Left renal cortex interstitium (tissue), 4 donors: ENCODE data around the gene FLOT2. TPM values are rescaled to one million over a fixed set of nuclear protein-coding genes. Genes with fewer than 3 reads are reported as not detected.
"Not testable (repeated sequence)": the region's sequence is repeated elsewhere in the genome, so short reads cannot be mapped to it uniquely, and the experiment has no call there.

Experiments used
- DNase-seq, 4 donors: peaks; one replicate each; pipeline ENCODE4 v3.0.0-alpha.2; 2013; ENCODE audit warnings: low read depth in 4 of 4, low spot score in 2 of 4, missing footprints in 1 of 4
- polyA plus RNA-seq, 4 donors: library from polyadenylated mRNA; unstranded; fragments of 120-200 nt; gene quantifications; one replicate each; pipeline ENCODE4 v1.2.1, GENCODE V29; 2013; ENCODE audit not compliant: insufficient read length in 4 of 4

FLOT2 gene
- polyA plus RNA-seq, 4 donors: 84.9 to 107 (median 96.9) TPM

DNA sequence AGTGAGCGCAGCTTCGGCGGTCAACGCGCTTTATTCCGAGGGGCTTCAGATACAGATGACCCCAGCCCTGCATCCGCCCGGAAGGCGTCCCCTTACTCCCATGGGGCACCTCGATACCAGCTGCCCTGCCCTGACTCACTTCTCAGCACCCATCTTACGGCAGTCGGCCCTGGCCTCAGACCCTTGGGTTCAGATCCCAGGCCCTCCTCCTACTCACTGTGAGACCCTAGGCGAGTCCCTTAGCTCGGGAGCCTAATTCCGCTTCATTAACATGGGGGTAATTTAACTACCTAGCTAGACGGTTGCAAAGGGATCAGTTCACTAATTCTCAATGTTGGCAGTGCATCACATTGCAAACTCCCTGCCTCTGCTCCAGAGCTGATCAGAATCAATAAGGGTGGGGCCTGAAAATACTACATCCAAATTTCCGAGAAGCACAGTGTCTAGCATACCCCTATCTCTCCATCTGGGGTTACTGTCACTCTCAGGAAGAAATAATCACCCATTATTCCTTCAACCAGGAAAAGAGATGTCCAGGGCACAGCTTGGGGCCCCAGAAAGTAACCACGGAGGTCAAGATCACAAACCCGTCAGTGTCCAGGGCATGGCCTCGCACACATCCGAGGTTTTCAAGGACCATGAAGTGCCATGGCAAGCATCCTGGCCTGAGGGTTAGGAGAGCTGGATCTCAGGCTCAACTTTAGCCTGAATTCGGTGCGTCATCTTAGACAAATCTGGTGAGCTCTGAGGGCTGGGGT lies 415 bp upstream of the FLOT2 start:
- no peak for DNase-seq

DNA sequence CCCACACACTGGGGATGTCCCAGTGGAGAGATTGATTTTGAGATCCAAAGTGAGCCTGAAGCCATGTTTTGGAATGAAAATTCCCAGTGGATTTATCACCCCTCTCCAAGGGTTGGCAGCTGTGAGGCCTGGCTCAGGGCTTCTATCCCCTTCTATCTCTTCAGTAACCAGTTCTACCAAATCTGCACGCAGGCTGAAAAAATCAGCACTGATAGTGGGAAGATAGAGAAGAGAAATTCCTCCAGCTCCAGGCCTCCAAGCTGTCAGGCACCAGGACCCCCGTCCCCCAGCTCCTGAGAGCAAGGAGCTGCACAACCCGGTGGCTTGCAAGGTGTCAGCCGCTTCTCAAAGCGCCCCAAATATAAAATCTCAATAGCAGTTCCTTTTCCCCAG lies 1.0 kb downstream of the FLOT2 start:
- DNase-seq: no peak

DNA sequence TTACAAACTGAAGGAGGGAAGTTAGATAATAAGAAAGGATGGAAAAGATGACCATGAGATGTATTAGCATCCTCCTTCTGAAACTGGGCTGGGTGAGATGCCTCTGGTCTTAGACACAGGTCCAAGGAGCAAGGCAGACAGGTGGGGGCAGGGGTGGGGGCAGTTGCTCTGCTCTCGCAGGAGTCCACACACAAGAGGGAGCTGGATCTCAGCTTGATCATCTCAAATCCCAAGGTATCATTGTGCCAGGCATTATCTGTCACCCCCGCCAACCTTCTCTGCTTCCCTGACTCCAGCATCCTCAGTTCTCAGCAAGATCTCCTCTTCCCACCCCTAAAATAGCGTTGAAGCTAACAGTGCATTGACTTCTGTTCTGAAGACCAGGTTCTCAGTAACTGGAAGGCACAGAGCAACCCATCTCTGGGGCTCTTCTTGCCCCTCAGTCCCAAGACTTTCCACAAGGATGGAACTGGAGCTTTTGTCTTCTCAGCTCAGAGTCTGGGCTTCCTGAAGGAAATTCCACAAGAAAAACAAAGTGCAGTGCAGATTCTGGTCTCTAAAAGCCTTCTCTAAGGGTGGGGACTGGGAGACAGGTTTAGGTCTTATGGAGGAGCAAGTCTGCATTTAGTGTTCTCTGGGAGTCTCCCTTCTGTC lies 1.6 kb downstream of the FLOT2 start:
- DNase-seq: no peak

DNA sequence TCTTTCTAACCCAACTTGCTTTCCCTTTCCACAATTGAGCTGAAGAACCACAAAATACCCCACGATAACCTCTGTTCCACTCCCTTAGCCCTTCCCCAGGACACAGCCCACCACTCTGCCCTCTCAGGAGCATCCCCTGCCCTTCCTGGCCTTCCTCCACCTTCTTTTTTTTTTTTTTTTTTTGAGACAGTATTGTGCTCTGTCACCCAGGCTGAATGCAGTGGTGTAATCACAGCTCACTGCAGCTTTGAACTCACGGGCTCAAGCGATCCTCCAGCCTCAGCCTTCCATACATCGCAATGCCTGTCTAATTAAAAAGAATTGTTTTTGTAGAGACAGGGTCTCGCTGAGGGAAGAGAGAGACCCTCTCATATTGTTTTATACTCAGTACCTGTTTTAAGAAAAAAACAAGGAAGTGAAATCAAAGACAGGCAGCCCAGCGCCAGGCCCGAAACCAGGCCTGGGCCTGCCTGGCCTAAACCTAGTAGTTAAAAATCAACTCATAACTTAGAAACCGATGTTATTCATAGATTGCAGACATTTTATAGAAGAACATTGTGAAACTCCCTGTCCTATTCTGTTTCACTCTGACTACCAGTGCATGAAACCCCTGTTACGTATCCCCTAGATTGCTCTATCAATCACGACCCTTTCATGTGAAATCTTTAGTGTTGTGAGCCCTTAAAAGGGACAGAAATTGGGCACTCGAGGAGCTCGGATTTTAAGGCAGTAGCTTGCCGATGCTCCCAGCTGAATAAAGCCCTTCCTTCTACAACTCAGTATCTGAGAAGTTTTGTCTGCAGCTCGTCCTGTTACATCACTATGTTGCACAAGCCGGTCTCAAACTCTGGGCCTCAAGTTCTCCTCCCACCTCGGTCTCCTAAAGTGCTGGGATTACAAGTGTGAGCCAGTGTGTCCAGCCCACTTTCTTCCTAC lies 4.0 kb downstream of the FLOT2 start:
- not testable (repeated sequence) for DNase-seq

DNA sequence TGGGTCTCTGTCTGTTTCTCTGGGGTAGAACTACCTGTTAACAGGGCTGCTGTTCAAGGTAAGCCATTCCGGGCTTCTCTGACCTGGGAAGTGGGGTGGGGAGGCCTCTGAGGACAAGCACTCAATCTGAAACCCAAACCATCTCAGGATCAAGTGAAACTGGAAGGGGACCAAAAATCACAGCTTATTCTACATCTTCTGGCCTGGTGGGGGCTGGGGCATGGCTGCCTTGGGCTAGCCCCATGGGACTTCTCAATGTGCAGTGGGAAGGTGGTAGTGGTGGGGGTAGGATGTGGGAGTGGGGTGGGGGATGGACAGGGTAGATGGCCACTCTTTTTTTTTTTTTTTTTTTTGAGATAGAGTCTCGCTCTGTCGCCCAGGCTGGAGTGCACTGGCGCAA lies 5.5 kb downstream of the FLOT2 start:
- no peak for DNase-seq

DNA sequence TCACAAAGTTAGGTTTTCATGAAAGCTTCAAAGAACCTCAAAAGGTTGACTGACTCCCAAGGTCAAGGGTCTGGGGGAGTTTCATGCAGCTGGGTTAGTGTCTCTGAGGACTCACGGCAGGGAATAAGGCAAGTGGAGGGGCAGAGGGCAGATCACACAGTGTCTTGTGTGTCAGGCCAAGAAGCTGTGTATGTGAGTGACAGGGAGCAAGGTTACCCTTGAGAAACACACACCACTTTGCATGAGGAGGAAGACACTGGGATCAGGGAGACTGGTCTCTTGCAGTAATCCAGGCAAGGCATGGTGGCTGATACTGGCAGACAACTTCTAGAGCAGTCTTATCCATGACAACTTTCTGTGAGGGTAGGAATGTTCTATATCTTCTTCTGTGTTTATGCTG lies 6.3 kb downstream of the FLOT2 start:
- DNase-seq: no peak

DNA sequence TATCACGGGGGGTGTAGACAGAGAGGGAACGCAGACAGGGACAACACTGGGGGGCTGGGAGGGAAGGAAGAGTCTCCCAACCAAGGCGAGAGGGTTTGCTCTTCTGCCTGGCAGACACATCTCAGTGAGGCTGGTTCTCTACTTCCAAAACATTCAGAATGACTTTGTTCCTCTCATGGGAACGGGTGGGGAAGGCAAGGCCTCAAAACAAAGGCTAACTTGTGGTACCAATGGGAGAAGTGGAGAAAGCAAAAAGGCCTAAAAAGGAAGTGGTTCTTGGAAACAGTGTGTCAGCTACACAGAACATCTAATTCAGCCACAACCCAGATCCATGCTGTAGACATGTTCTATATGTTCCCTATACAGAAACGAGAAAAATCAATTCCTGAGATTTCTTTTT lies 7.5 kb downstream of the FLOT2 start:
- DNase-seq: no peak

DNA sequence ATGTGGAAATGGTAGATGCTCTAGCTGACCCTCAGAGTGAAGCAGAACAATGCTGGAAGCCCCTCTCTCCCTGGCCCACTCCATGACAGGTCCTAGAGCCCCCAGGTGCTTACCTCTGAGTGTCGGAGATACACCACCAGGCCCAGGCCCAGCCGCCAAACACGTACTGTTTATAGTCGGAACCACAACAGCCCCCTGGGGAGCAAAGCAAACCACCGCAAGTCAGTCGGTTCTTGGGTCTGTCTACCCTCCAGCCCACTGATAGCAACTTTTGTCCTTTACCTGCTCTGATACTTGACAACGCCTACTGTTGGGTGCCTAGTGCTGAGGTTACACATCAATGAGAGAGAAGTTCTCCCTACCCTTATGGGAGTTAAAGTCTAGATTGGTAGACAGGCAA lies 8.7 kb downstream of the FLOT2 start:
- DNase-seq: no peak

DNA sequence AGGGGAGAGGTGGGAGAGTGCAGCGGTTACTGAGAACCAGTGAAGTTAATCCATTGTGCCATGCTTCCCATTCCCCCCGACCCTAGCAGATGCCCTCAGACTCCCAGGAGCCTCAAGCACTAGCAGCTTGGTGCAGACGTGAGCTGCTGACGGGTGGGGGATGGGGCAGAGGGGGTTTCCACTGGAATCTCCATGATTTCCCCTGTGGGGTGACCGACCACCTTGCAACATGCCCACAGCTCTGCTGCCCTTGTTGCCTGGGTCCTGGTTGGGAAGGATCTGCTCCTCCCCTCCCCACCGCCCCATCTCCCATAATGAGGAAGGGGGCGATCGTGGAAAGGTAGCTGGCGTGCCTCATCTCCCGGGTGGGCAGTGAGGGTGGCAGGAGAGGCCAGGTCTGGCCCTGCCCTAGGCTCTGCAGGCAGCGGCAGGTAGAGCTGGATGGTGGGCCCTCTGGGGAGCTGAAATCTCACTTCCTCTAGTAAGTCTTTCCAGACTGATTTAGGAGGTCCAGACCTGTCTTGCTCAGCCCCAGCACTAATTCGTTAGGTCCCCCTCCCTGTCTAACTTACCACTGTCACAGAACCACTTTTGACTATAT lies 9.6 kb downstream of the FLOT2 start:
- DNase-seq: no peak

DNA sequence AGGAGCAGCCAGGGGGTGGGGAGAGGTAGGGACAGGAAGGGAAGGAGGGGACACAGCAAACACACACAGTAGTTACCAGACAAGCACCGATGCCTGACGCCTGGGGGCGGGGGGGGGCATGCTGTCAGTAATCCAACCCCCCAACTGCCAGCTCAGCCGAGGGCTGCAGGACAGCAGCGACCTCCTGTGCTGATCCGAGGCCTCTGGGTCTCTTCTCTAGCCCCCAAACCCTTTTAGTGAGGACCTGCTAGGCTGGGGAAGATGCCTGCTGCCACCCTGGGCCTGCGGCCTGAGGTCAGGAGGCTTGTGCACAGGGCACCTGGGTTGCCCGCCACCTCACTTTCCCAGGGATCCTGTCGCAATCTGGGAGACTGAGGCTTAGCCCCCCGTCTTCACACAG lies 11.6 kb downstream of the FLOT2 start:
- DNase-seq: no peak

DNA sequence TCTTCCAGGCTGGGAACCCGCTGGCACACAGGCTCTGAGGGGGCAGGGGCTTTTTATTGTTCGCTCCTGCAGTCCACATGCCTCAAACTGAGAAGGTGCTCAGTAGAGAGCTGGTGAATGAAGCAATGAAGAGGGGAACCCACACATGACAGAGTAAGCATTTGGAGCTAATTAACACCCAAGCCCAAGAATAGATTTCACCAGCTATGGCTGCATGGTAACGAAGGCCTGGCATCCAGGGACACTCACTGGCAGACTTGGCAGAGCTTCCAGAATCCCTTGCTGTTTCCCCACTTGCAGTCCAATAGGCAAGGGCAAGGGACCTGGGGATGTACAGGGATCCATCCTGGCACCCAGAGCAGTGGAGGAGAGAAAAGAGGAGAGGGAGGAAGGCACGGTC lies 12.2 kb downstream of the FLOT2 start:
- DNase-seq: no peak

DNA sequence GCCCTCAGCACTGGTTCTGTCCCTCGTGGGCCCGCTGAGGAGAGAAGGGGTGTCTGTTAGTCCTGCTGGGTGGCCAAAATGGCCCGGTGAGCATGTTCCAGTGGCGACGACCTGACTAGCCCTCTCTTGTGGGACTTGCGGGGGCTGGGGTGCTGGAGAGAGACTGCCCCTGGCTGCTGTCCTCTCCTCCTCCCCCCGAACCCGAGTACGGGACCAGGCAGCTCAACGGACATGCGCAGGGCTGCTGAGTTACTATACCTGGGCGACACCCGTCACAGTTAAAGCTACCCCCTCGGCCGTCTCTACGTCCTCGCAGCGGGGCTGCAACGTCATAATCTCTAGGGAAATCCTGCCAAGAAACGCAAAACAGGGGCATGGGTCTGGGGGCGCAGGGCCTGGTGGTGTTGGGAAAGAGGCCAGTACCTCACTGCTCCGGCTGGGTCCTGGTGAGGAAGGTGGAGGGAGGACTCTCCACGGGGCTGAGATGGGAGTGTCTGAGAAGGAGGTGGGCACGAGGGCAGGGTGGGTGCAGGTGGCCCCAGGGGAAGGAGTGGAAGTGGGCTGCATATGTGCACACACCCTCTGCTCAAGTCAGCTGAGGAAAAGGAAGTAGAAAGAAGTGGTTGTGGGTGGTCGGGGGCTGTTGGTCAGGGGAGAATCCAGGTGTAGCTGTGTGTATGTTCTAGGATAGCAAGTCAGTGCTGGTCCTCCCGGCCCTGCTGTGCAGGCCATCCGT lies 13.4 kb downstream of the FLOT2 start:
- no peak for DNase-seq

DNA sequence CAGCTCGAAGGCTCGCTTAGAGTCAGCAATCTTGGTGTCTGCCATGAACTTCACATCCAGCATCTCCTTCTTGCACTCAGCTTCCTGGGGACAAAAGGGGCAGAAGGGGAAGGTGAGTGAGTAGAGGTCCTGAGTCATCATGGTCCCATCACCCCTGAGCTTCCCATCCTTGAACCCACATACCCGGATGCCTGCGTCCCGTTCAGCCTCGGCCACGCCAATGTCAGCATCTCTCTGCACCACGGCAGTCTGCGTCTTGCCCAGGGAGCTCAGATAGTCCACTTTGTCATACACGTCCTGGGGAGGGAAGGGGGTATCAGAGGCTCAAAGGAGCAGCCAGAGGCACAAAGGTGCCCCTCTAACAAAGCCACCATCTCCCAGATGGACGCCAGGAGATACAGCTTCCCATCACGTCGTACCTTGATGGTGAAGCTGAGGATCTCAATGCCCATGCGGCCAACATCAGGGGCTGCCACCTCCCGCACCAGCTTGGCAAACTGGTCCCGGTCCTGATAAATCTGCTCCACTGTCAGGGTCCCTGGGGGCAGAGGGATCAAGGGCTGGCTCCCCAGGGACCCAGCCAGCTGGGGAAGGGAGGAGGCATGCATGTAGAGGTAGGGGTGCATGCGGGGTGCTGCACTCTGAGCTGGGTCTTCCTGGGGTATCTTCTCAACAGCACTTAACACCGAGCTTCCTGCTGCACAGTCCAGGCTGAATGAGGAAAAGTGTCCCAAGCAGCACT lies 15.2 kb downstream of the FLOT2 start:
- DNase-seq: no peak

DNA sequence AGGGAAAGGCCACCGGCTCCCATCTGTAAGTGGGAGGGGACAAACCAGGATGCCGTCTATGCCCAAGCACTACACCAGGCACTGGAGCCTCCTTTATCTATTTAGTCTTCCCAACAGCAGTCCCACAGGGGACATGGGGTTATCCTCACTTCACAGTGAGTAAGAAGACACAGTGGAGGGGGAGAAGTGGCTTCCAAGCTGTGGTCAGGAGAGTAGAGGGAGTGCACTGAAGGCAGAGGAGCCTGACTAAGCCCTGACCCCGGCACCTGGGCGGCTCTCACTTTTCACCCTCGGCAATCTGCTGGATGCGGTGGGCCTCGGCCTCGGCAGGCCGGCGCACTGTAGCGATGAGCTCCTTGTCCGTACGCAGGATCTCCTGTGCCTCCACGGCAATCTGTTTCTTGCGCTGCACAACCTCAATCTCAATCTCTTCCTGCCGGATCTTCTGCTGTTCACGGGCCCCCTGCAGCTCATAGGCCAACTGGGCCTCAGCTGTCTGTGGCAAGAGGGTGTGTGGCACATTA lies 15.9 kb downstream of the FLOT2 start:
- DNase-seq: no peak

DNA sequence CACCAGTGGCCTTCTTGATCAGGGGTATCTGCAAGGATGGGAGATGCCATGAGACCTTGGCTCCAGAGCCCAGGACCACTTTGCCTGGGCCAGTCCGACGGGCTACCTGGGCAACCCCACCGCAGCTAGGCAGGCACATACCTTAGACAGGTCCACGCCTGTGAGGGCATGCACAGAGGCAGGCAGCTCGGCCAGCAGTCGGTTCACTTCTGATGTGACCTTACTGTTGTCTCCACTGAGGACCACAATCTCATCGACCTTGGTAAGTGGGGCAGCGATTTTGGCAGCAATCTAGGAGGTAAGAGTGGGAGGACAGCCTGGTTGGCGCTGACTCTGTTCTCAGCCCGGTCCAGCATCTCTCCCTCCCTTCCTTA lies 17.0 kb downstream of the FLOT2 start:
- DNase-seq: no peak

DNA sequence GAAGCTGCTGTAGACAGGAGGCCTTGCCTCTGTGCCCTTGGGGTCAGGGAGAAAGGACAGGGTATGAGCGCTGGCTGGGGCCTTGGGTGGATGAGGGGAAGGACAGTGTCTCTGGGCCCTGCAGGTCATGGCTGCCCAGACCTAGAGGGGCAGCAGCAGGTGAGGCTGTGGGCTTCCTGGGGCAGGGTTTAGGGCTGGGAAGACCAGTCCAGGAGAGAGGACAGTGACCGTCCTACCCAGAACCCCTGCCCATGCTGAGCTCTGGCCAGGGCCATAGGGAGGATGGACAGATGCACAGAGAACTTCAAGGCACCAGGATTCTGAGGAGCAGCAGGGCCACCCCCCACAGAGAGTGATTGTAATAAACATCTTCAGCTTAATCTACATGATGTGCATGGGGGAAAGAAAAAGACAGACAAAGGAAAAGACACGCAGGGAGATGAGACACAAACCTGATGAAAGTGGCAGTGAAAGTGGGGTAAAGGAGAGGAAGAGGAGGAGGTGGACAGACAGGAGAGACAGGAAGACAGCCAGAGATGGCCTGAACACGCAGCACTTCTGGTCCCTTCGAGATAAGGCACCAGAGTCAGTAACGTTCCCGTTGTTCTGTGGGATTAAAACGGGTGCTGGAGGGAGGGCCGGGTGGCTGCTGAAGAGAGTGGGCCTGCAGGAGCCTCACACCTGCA lies 17.5 kb downstream of the FLOT2 start:
- no peak for DNase-seq

DNA sequence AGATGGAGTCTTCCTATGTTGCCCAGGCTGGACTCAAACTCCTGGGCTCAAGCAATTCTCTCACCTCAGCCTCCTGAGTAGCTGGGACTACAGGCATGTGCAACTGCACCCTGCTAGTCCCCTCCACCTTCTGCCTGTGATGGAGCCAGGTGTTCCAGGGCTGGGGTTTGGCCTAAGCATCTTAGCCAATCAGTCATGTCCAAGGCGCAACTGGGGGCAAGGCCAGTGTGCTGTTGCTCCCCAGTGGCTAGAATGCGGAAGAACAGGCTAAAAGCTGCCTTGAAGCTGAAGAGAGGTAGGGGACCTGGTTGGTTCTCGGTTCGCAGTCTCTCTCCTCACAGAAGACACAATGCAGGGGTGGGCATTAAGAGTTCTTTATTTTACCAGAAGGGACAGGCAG lies 18.6 kb downstream of the FLOT2 start:
- DNase-seq: no peak

DNA sequence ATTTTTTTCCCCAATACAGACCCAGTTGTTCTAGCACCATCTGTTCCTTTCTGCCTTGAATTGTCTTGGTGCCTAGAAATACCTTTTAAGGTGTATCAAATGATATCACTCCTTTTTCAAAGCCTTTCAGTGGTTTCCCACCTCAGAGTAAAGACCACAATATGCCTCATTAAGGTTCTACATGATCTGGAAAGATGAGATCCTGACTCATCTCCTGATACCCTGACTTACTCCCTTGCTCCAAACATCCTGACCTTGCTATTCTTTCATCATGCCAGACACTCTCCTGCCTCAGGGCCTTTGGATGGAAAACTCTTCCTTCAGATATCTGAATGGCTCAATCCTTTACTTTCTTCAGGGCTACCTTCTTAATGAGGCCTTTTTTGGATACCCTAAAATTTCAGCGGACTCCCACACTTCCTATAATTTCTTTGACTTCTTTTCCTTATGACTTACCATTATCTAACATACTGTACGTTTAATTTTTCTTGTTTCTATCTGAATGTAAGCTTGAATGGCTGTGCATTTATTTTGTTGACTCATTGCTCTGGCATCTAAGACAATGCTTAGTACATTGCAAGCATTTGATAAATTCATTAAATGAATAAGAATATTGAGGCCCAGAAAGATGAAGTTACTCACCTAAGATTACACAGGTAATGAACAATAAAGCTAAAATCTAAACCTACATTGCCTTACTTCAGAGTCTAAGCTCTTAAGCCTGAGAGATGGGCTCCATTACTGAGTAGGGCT lies 19.2 kb downstream of the FLOT2 start:
- no peak for DNase-seq
